Measurements from ENCODE around the gene RHEBL1. TPM values are rescaled to one million over a fixed set of nuclear protein-coding genes. Genes with fewer than 3 reads are reported as not detected.
A peak's percentile ranks its signal among the peaks of the same experiment; 100 is the strongest.

Gene RHEBL1
- total and polyA plus RNA-seq, 11 donors, result 0.19 to 2.0 (median 0.43) TPM; not detected in 5

DNA sequence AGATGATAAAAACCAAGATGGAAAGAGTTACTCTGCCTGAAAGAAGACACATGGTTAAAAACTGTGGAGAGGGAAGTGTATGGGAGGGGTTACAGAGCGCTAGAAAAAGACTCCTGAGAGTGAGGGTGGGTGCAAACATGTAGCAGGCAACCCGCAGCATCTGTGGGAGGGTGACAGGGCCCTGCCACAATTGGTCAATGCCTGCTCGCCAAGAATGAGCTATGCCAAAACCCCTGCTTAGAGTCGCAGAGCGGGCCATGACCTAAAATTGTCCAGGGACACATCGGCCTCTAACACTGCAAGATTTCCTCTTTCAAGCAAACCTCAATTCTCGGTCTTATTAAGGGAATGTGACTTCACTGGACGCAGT is 51.9 kb downstream of the RHEBL1 start:
- intact Hi-C loops (cut with DNase I), result loop anchor here in 3 of 10 donors (2.0 to 5.0 kb wide), 3 partner anchors 21 to 43 kb away; partner anchors contain the start of gene KMT2D (in 1 of the 3)
- H3K27ac ChIP-seq, result peak overlapping the region; percentile 78 to 99 (median 95)
- no peaks in the 10 kb centered on the region for H3K9me3 ChIP-seq
- H3K36me3 ChIP-seq, result peaks cover 0 to 27% (median 23%) of the 10 kb centered on the region in 9 donors
- DNase-seq (peak; percentile 57 to 84 (median 68)), ATAC-seq (peak; percentile 42 to 68 (median 60))
- peaks cover 0 to 48% (median 29%) of the 10 kb centered on the region in 12 donors for H3K4me1 ChIP-seq
- 0 to 1% (median 1%) methylated on average over 7 to 8 of the region's 8 CpGs for WGBS, 4 donors
- peak overlapping the region; percentile 63 to 98 (median 82) for H3K4me3 ChIP-seq
- H3K27me3 ChIP-seq, result no peaks in the 10 kb centered on the region
- TF ChIP-seq, protein P1, sequence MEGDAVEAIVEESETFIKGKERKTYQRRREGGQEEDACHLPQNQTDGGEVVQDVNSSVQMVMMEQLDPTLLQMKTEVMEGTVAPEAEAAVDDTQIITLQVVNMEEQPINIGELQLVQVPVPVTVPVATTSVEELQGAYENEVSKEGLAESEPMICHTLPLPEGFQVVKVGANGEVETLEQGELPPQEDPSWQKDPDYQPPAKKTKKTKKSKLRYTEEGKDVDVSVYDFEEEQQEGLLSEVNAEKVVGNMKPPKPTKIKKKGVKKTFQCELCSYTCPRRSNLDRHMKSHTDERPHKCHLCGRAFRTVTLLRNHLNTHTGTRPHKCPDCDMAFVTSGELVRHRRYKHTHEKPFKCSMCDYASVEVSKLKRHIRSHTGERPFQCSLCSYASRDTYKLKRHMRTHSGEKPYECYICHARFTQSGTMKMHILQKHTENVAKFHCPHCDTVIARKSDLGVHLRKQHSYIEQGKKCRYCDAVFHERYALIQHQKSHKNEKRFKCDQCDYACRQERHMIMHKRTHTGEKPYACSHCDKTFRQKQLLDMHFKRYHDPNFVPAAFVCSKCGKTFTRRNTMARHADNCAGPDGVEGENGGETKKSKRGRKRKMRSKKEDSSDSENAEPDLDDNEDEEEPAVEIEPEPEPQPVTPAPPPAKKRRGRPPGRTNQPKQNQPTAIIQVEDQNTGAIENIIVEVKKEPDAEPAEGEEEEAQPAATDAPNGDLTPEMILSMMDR (IDR thresholded peaks at IDR 0.05), result no peak

DNA sequence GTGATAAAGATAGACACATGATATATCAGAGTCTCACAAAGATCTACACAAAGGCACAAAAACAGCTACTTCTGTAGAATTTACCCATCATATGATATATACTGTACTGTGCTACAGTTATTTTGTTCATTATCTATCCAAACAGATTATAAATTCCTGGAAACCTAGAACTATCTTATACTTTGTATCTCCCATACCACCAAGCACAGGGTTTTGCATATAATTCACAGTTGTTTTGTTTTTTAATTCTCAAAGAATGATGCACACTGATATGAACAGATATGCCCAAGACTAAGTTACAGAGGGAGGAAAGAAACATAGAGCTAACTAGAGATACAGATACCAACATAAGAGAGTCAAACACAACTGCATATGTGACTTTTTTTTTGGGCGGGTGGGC is 54.6 kb downstream of the RHEBL1 start:
- H3K4me1 ChIP-seq, result peaks cover 0 to 48% (median 29%) of the 10 kb centered on the region in 12 donors

More for the DNA sequence above, 54.6 kb downstream of the RHEBL1 start:
- H3K27me3 ChIP-seq, result no peaks in the 10 kb centered on the region
- TF ChIP-seq, protein P1 (IDR thresholded peaks at IDR 0.05), result no peak
- no peak for TF ChIP-seq POLR2A (IDR thresholded peaks at IDR 0.05)
- peaks cover 0 to 31% (median 28%) of the 10 kb centered on the region in 9 donors for H3K36me3 ChIP-seq
- no peaks in the 10 kb centered on the region for H3K9me3 ChIP-seq
- 79 to 97% (median 94%) methylated on average over 1 of the region's 1 CpG for WGBS, 4 donors
- no peak overlapping the region for H3K27ac ChIP-seq
- DNase-seq (no peak), ATAC-seq (no peak)
- H3K4me3 ChIP-seq, result no peak overlapping the region
- intact Hi-C loops (cut with DNase I), result loop anchor here in 2 of 10 donors (5.0 kb wide), 1 partner anchor 42 kb away; no protein-coding TSS in a partner anchor

Other genes with a start within 250 kb of the RHEBL1 start
- 10 to 100 TPM; 25.3 to 51.2 (median 35.8) TPM for gene DDX23, start 217.8 kb downstream of the RHEBL1 start, total RNA-seq
- 10 to 100 TPM; 16.8 to 43.2 TPM for gene DDX23, start 217.8 kb downstream of the RHEBL1 start, polyA plus RNA-seq
- 1 to 10 TPM in 2 of 9 donors, under 1 TPM in 5, not detected in 2; 0.35 to 1.5 (median 0.60) TPM for gene RND1, start 204.1 kb downstream of the RHEBL1 start, total RNA-seq
- gene RND1, start 204.1 kb downstream of the RHEBL1 start, polyA plus RNA-seq, result under 1 TPM; 0.53 to 0.95 TPM
- 10 to 100 TPM in 2 of 9 donors, 1 to 10 TPM in 7; 1.6 to 26.0 (median 3.2) TPM for gene FKBP11, start 144.5 kb downstream of the RHEBL1 start, total RNA-seq
- gene FKBP11, start 144.5 kb downstream of the RHEBL1 start, polyA plus RNA-seq, result 10 to 100 TPM in 1 of 2 donors, 1 to 10 TPM in 1; 5.5 to 28.1 TPM
- gene ARF3, start 112.5 kb downstream of the RHEBL1 start, total RNA-seq, result 100 to 1,000 TPM in 1 of 9 donors, 10 to 100 TPM in 8; 35.8 to 130 (median 54.0) TPM
- 10 to 100 TPM; 40.1 to 61.5 TPM for gene ARF3, start 112.5 kb downstream of the RHEBL1 start, polyA plus RNA-seq
- 1 to 10 TPM in 1 of 9 donors, under 1 TPM in 7, not detected in 1; 0.12 to 1.3 (median 0.22) TPM for gene WNT10B, start 98.2 kb downstream of the RHEBL1 start, total RNA-seq
- under 1 TPM; 0.08 to 0.28 TPM for gene WNT10B, start 98.2 kb downstream of the RHEBL1 start, polyA plus RNA-seq
- under 1 TPM in 1 of 9 donors, not detected in 8; 0.29 TPM for gene WNT1, start 91.7 kb downstream of the RHEBL1 start, total RNA-seq
- gene WNT1, start 91.7 kb downstream of the RHEBL1 start, polyA plus RNA-seq, result not detected
- gene DDN, start 70.6 kb downstream of the RHEBL1 start, total RNA-seq, result 1 to 10 TPM in 4 of 9 donors, under 1 TPM in 5; 0.40 to 2.8 (median 0.95) TPM
- gene DDN, start 70.6 kb downstream of the RHEBL1 start, polyA plus RNA-seq, result under 1 TPM; 0.42 to 0.91 TPM
- 100 to 1,000 TPM in 2 of 9 donors, 10 to 100 TPM in 7; 72.0 to 107 (median 98.6) TPM for gene PRKAG1, start 51.2 kb downstream of the RHEBL1 start, total RNA-seq
- gene PRKAG1, start 51.2 kb downstream of the RHEBL1 start, polyA plus RNA-seq, result 10 to 100 TPM; 91.5 to 93.5 TPM
- gene KMT2D, start 9.2 kb downstream of the RHEBL1 start, total RNA-seq, result 10 to 100 TPM; 32.5 to 82.7 (median 55.6) TPM
- gene KMT2D, start 9.2 kb downstream of the RHEBL1 start, polyA plus RNA-seq, result 10 to 100 TPM; 38.1 to 47.4 TPM
- gene DHH, start 24.8 kb upstream of the RHEBL1 start, total RNA-seq, result 1 to 10 TPM in 1 of 9 donors, under 1 TPM in 8; 0.34 to 1.5 (median 0.76) TPM
- gene DHH, start 24.8 kb upstream of the RHEBL1 start, polyA plus RNA-seq, result 1 to 10 TPM in 1 of 2 donors, under 1 TPM in 1; 0.38 to 1.0 TPM
- 10 to 100 TPM; 10.4 to 43.5 (median 27.9) TPM for gene LMBR1L, start 40.9 kb upstream of the RHEBL1 start, total RNA-seq
- gene LMBR1L, start 40.9 kb upstream of the RHEBL1 start, polyA plus RNA-seq, result 10 to 100 TPM; 17.2 to 23.7 TPM
- 100 to 1,000 TPM; 242 to 966 (median 464) TPM for gene TUBA1B, start 61.4 kb upstream of the RHEBL1 start, total RNA-seq
- 1,000 to 10,000 TPM in 1 of 2 donors, 100 to 1,000 TPM in 1; 189 to 1,651 TPM for gene TUBA1B, start 61.4 kb upstream of the RHEBL1 start, polyA plus RNA-seq
- 100 to 1,000 TPM; 122 to 280 (median 184) TPM for gene TUBA1A, start 119.1 kb upstream of the RHEBL1 start, total RNA-seq
- 100 to 1,000 TPM in 1 of 2 donors, 10 to 100 TPM in 1; 71.5 to 238 TPM for gene TUBA1A, start 119.1 kb upstream of the RHEBL1 start, polyA plus RNA-seq
- gene TUBA1C, start 195.1 kb upstream of the RHEBL1 start, total RNA-seq, result 100 to 1,000 TPM in 2 of 9 donors, 10 to 100 TPM in 7; 35.2 to 298 (median 68.8) TPM
- 100 to 1,000 TPM in 1 of 2 donors, 10 to 100 TPM in 1; 45.3 to 554 TPM for gene TUBA1C, start 195.1 kb upstream of the RHEBL1 start, polyA plus RNA-seq
- under 1 TPM in 4 of 9 donors, not detected in 5; 0.36 to 0.70 (median 0.54) TPM for gene PRPH, start 225.2 kb upstream of the RHEBL1 start, total RNA-seq
- gene PRPH, start 225.2 kb upstream of the RHEBL1 start, polyA plus RNA-seq, result under 1 TPM; 0.11 to 0.27 TPM

Data from heart left ventricle (tissue), 16 donors.